MM.1S (cell line): ENCODE results near the gene DIP2C.

Experiments
- DNase-seq: peaks from one replicate; pipeline ENCODE4 v3.0.0-alpha.2; 2015
- H2AFZ ChIP-seq: fragments of 300-600 bp; sonication (generic); 2 replicates; pipeline ENCODE4 v1.6.0; 2016; ENCODE audit warnings: antibody characterized with exemption, low read length
- H3F3A ChIP-seq: fragments of 300-600 bp; sonication (generic); 2 replicates; pipeline ENCODE4 v1.6.1; 2016; ENCODE audit warnings: mild to moderate bottlenecking, antibody characterized with exemption, low read length, moderate library complexity, mixed read lengths; ENCODE audit not compliant: insufficient read depth
- H3K27ac ChIP-seq: fragments of 300-600 bp; sonication (generic); 2 replicates; pipeline ENCODE4 v1.5.1; 2016; ENCODE audit warnings: mild to moderate bottlenecking, low read length
- H3K27me3 ChIP-seq: fragments of 300-600 bp; sonication (generic); replicated peaks from 2 replicates; pipeline ENCODE4 v1.6.0; 2016; ENCODE audit warnings: low read length; ENCODE audit not compliant: insufficient read depth
- H3K36me3 ChIP-seq: fragments of 300-600 bp; sonication (generic); replicated peaks from 2 replicates; pipeline ENCODE4 v1.6.1; 2016; ENCODE audit warnings: mild to moderate bottlenecking, low read length, mixed read lengths; ENCODE audit not compliant: insufficient read depth
- H3K4me1 ChIP-seq: fragments of 300-600 bp; sonication (generic); 2 replicates; pipeline ENCODE4 v1.6.1; 2016; ENCODE audit warnings: low read length, mixed read lengths
- H3K4me2 ChIP-seq: fragments of 300-600 bp; sonication (generic); 2 replicates; pipeline ENCODE4 v1.6.0; 2016; ENCODE audit warnings: low read depth, low read length
- H3K4me3 ChIP-seq: fragments of 300-600 bp; sonication (generic); 2 replicates; pipeline ENCODE4 v1.5.1; 2016; ENCODE audit warnings: low read length, mixed read lengths
- H3K79me2 ChIP-seq: fragments of 300-600 bp; sonication (generic); 2 replicates; pipeline ENCODE4 v1.6.1; 2016; ENCODE audit warnings: mixed run types, low read length, mixed read lengths
- H3K9ac ChIP-seq: fragments of 300-600 bp; sonication (generic); 2 replicates; pipeline ENCODE4 v1.6.1; 2016; ENCODE audit warnings: low read length, mixed read lengths
- H3K9me2 ChIP-seq: fragments of 300-600 bp; sonication (generic); replicated peaks from 2 replicates; pipeline ENCODE4 v1.6.1; 2016; ENCODE audit warnings: mild to moderate bottlenecking, low read length, mixed read lengths; ENCODE audit not compliant: insufficient read depth
- H3K9me3 ChIP-seq: fragments of 300-600 bp; sonication (generic); replicated peaks from 2 replicates; pipeline ENCODE4 v1.6.1; 2016; ENCODE audit warnings: mild to moderate bottlenecking, low read length, mixed read lengths; ENCODE audit not compliant: insufficient read depth
- H4K20me1 ChIP-seq: fragments of 300-600 bp; sonication (generic); 2 replicates; pipeline ENCODE4 v1.6.1; 2016; ENCODE audit warnings: mild to moderate bottlenecking, low read length, moderate library complexity, mixed read lengths; ENCODE audit not compliant: insufficient read depth
- CTCF ChIP-seq: fragments of 300-600 bp; sonication (generic); IDR thresholded peaks from 2 replicates; pipeline ENCODE4 v1.5.1; 2016; ENCODE audit warnings: antibody characterized with exemption, low read length, mixed read lengths
- EZH2 ChIP-seq: fragments of 300-600 bp; sonication (generic); optimal IDR thresholded peaks from 2 replicates; pipeline ENCODE3; 2017; ENCODE audit warnings: low read depth, mild to moderate bottlenecking, antibody characterized with exemption, low read length, mixed read lengths
- EZH2phosphoT487 ChIP-seq: fragments of 300-600 bp; sonication (generic); IDR thresholded peaks from 2 replicates; pipeline ENCODE4 v1.6.1; 2018; ENCODE audit warnings: antibody characterized with exemption, low read length

Gene DIP2C

GRCh38 chr10:299512-299911 lies 390.0 kb downstream of the DIP2C start:
- Histone ChIP-seq H3K27ac (no peak overlapping the region), H3K27me3 (no peaks in the 10 kb centered on the region), H4K20me1 (no peaks in the 10 kb centered on the region), H3F3A (no peaks in the 10 kb centered on the region), H3K36me3 (no peaks in the 10 kb centered on the region), H3K4me2 (no peak overlapping the region), H3K9ac (no peak overlapping the region), H3K4me1 (no peaks in the 10 kb centered on the region), H3K79me2 (no peaks in the 10 kb centered on the region), H3K9me3 (no peaks in the 10 kb centered on the region), H3K4me3 (no peak overlapping the region), H3K9me2 (no peaks in the 10 kb centered on the region), H2AFZ (no peak overlapping the region)
- no peak for DNase-seq
- TF ChIP-seq CTCF (no peak), EZH2phosphoT487 (no peak), EZH2 (no peak)

DNA sequence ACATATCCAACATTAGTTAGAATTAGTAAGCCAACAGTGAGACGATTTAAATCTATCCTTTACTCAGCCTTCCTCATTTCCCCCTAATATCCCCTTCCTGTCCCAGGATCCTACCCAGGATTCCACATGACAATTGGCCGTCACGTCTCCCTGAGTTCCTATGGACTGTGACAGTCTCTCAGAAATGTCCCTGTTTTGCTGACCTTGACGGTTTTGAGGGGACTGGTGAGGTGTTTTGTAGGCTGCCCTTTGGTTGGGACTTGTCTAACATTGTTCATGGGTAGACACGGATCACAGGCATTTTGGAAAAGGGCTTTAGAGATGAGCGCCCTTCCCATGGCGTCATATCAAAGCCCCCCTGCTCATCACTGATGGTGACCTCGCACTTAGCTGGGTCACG lies 391.4 kb downstream of the DIP2C start:
- Histone ChIP-seq H3K9me2 (no peaks in the 10 kb centered on the region), H4K20me1 (no peaks in the 10 kb centered on the region), H3K4me2 (no peak overlapping the region), H3K4me1 (no peaks in the 10 kb centered on the region), H2AFZ (no peak overlapping the region), H3K36me3 (no peaks in the 10 kb centered on the region), H3K4me3 (no peak overlapping the region), H3K9me3 (no peaks in the 10 kb centered on the region), H3K27ac (no peak overlapping the region), H3K27me3 (no peaks in the 10 kb centered on the region), H3F3A (no peaks in the 10 kb centered on the region), H3K9ac (no peak overlapping the region), H3K79me2 (no peaks in the 10 kb centered on the region)
- DNase-seq = no peak
- TF ChIP-seq CTCF = no peak
- TF ChIP-seq EZH2 = no peak
- no peak for TF ChIP-seq EZH2phosphoT487

- no peak for DNase-seq
- H3K27me3 ChIP-seq = no peaks in the 10 kb centered on the region
- no peaks in the 10 kb centered on the region for H3K9me3 ChIP-seq
- no peak overlapping the region for H3K9ac ChIP-seq
- TF ChIP-seq EZH2 (no peak), CTCF (no peak)
- H3K9me2 ChIP-seq = no peaks in the 10 kb centered on the region
- no peaks in the 10 kb centered on the region for H3K36me3 ChIP-seq
- no peak overlapping the region for H3K4me3 ChIP-seq
- no peaks in the 10 kb centered on the region for H4K20me1 ChIP-seq
- H3K27ac ChIP-seq = no peak overlapping the region
- no peaks in the 10 kb centered on the region for H3K4me1 ChIP-seq
- H3K79me2 ChIP-seq = no peaks in the 10 kb centered on the region
- H3F3A ChIP-seq = no peaks in the 10 kb centered on the region
- no peak overlapping the region for H2AFZ ChIP-seq
- H3K4me2 ChIP-seq = no peak overlapping the region
These were observed 391.9 kb downstream of the DIP2C start for GRCh38 chr10:297567-297966.

- DNase-seq = no peak
- Histone ChIP-seq H3K36me3 (no peaks in the 10 kb centered on the region), H3F3A (no peaks in the 10 kb centered on the region), H3K4me1 (no peaks in the 10 kb centered on the region), H3K9ac (no peak overlapping the region), H3K9me2 (no peaks in the 10 kb centered on the region), H3K27me3 (no peaks in the 10 kb centered on the region), H3K79me2 (no peaks in the 10 kb centered on the region), H3K4me2 (no peak overlapping the region), H3K27ac (no peak overlapping the region), H3K9me3 (no peaks in the 10 kb centered on the region), H4K20me1 (no peaks in the 10 kb centered on the region), H3K4me3 (no peak overlapping the region), H2AFZ (no peak overlapping the region)
- no peak for TF ChIP-seq EZH2phosphoT487
- TF ChIP-seq CTCF = no peak
- TF ChIP-seq EZH2 = no peak
These were observed 395.8 kb downstream of the DIP2C start for GRCh38 chr10:293636-294035.
